ENCODE data around the gene COL4A3.

DNA sequence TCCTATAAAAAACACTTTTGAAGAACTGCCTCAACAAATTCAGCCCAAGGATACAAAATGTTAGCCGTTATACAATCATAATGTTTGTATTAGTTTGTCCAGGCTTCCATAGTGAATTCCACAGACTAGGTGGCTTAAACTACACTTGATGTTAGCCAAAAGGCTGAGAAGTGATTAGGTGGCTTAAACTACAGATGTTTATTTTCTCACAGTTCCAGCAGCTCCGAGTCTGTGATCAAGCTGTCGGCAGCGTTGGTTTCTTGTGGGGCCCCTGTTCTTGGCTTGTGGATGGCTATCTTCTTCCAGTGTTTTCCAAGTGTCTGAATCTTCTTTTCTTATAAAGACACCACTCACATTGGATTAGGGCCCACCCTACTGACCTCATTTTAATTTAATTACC lies 129.1 kb downstream of the COL4A3 start:
- TF ChIP-seq POLR2A (IDR thresholded peaks at IDR 0.05) (no peak), POLR2AphosphoS5 (IDR thresholded peaks at IDR 0.05) (no peak)
- TF ChIP-seq, protein P1, sequence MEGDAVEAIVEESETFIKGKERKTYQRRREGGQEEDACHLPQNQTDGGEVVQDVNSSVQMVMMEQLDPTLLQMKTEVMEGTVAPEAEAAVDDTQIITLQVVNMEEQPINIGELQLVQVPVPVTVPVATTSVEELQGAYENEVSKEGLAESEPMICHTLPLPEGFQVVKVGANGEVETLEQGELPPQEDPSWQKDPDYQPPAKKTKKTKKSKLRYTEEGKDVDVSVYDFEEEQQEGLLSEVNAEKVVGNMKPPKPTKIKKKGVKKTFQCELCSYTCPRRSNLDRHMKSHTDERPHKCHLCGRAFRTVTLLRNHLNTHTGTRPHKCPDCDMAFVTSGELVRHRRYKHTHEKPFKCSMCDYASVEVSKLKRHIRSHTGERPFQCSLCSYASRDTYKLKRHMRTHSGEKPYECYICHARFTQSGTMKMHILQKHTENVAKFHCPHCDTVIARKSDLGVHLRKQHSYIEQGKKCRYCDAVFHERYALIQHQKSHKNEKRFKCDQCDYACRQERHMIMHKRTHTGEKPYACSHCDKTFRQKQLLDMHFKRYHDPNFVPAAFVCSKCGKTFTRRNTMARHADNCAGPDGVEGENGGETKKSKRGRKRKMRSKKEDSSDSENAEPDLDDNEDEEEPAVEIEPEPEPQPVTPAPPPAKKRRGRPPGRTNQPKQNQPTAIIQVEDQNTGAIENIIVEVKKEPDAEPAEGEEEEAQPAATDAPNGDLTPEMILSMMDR (IDR thresholded peaks at IDR 0.05), result no peak
